Left cardiac atrium (tissue), 4 donors: ENCODE results near the gene CFI. TPM values are rescaled to one million over a fixed set of nuclear protein-coding genes. Genes with fewer than 3 reads are reported as not detected.

ENCODE experiments used
- ATAC-seq, 2 donors: fragments of 200-7000 bp; cut with Tn5 transposase; one replicate each; pipeline ENCODE4 v1.9.1; 2020; ENCODE audit warnings: mild to moderate bottlenecking in 2 of 2, moderate library complexity in 2 of 2
- DNase-seq: peaks from one replicate; pipeline ENCODE4 v3.0.0-alpha.2; 2020
- intact Hi-C, 2 donors: fragments of 100-400 bp; cut with DNase I; formaldehyde crosslinking; loops; one replicate each; pipeline versions ENCODE4 v1.14.1 to v1.15.1; 2022 to 2023
- total RNA-seq, 2 donors: library from RNA; stranded (reverse); fragmentation: NEBNext Ultra II Directional; extraction: Animal tissue kit (Norgen Biotek cat#: 25700); gene quantifications; one replicate each; pipeline ENCODE4 v1.2.1, GENCODE V29; 2021
- donor health status: DM: no; HTN: yes; CAD: no.
- donor health status: DM: no; HTN: yes; CAD: no; lungs with severe emphysema.
- donor health status: DM: yes; HTN: yes; CAD: no.
- donor health status: Dilated cardiomyopathy.

The CFI gene
- total RNA-seq, 2 donors from 2014 or later, result 22.6 to 23.2 TPM

DNA sequence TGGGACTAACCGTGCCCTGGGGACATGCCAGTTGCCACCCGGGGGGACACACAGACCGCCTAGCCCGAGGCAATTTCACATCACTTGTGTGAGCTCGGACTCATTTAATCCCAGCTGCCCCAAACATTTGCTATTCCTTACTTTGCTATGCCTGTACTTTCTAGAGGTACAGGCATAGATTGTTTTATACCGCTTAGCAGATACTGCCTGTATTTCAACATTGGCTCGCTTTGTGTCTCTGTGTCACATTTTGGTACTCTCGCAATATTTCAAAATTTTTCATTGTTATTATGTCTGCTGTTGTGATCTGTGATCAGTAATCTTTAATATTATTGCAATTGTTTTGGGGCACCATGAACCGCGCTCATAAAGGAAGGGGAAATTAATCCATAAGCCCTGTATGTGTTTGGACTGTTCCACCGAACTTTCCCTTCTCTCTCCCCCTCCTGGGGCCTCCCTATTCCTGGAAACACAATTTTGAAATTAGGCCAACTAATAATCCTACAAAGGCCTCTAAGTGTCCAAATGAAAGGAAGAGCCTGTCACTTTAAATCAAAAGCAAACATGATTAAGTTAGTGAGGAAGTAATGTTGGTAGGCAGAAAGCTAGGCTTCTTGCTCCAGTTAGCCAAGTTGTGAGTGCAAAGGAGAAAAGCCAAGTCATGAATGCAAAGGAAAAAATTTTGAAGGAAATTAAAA lies 98.0 kb downstream of the CFI start:
- intact Hi-C loops, result loop anchor here in 1 of 2 donors (5.0 to 10.0 kb wide), 2 partner anchors 111 to 273 kb away; partner anchors contain the start of gene GAR1
- peak in 1 of 2 donors; percentile 16 for ATAC-seq
- no peak for DNase-seq

DNA sequence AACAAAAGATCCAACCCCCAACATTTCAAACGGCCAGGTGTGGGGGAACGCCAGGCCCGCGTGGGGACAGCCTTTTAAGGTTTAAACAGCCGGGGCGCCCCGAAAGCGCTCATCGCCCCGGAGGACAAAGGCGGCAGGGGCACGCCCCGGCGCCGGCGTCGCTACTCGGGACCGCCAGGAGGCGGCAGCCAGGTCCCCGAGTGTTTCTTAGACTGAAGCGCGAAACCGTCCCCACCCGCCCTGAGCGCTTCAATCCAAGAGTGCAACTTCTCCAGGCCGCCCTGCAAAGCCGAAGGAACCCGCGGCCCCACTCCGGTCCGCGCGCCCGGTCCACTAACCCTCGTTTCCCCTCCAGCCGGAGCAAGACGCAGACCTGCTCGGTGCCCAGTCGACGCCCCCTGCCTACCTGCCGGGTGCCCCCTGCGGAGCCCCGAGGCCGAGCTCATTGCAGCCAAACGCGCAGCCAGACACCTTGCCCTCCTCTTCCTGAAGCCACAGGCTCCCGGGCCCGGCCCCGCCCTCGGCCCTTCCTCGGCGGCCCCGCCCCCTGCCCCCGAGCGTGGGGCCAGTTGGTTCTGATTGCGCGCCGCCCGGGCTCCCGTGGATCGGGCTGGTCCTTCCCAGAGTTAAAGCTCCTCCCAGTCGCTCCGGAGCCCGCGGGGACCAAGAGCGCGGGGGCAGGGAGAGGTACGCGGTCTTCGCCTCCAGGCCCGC lies 98.7 kb downstream of the CFI start, which contains the start of gene CASP6:
CASP6 (minus strand) TSS at position 496 of the 714 bp plus-strand sequence; CDS start at position 446, 50 bp downstream.
- ATAC-seq (peak; percentile 96 to 98), DNase-seq (peak; percentile 89)
- intact Hi-C loops, result loop anchor here in 1 of 2 donors (5.0 to 10.0 kb wide), 2 partner anchors 112 to 274 kb away; partner anchors contain the start of gene GAR1

DNA sequence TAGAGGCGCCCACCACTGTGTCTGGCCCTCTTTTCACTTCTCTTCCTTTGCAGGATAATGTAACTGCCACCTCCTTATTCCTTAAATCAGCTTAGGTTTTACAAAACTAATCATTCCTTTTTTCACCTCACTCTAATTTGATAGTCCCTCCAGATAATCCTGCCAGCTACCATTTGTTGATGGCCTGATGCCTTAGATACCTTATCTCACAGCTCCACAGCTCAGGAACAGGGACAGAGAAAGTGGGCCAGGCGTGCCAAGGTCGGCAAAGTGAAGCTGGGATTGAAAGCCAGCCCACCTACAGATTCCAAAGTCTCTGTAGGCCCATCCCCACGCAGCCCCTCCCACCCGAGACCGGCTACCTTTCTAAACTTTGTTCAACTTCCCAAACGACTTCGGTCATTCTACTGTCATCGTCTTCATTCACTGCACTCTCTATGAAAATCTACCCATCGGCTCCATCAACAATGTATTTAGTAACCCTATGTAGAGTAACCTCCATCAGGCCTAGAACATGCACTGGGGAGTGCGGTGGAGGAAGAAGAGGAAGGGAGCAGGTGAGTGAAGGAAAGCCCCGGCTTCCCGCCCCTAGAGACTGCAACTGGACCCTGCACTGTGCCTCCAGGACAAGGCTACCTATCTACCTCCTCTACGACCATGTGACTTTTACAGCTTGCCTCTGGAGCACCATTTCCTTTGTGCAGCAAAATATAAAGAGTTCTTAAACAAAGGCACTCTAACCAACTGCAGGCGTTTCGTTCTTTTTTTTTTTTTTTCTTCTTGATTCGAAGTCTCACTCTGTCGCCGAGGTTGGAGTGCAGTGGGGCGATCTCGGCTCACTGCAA lies 100.0 kb downstream of the CFI start:
- DNase-seq (no peak), ATAC-seq (no peak)
- intact Hi-C loops, result loop anchor here in 1 of 2 donors (5.0 to 10.0 kb wide), 2 partner anchors 113 to 276 kb away; partner anchors contain the start of gene GAR1

DNA sequence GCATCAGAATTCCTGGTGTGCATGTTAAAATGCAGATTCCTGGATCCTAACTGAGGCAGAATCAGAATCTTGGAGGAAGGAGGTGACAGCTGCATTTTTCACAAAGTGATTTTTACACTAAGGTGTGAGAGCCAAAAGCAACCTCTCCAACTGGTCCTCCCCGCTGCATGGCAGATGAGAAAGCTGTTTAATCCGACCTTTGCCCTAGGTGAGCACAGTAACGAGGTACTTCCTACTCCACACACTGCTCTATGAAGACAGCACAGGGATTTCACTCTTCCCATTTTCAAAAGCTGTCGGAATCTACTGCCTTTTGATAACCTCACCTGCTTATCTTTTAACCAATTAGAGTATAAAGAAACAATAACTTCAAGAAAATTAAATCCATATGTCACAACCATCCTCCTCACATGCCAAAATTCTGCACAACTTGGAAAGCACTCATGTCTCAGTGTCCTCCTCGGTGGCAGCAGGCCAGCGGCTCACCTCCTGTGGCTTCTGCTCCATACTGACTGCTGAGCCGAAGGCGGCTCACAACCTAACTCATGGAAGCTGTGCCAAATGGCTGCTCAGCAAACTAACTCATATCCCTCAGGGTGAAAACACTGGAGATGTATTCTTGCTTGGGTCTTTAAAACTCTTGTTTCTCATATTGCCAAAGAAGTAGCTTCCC lies 102.1 kb downstream of the CFI start:
- intact Hi-C loops, result loop anchor here in 1 of 2 donors (5.0 to 10.0 kb wide), 2 partner anchors 115 to 278 kb away; partner anchors contain the start of gene GAR1
- DNase-seq (no peak), ATAC-seq (no peak)

DNA sequence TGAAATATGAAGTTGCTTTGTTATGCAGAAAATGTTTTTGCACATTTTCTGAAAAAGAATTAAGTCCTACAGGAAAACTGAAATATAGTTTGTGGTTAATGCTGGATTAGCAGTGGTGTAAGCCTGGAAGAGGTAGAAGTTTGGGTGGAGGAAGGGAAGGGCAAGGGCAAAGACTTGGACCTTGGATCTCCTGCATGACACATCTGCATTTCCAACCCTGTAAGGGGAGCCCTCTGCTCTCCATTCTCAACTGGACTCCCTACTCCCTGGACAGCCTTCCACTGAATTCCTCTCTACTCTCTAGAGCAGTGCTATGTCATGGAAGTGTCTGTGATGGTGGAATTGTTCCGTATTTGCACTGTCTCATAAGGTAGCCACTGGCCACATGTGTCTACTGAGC lies 103.1 kb downstream of the CFI start:
- intact Hi-C loops, result no loop called here

DNA sequence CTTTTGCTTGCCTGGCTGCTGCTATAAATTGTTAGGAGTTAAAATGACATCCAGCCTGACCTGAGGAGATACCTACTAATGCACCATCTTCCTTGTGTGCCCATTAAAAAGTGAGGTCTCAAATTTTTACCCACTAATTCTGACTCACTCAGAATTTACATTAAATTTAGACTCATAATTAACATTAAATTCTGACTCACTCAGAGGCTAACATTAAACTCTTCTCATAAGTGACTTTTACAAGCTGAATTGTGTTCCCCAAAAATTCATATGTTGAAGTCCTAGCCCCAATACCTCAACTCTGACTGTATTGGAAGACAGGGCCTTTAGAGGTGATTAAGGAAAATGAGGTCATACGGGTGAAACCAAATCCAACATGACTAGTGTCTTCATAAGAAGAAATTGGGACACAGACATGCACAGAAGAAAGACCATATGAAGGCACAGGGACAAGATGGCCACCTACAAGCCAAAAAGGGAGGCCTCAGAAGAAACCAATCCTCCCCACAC lies 110.3 kb downstream of the CFI start:
- no peak for DNase-seq

More for the DNA sequence above, 103.1 kb downstream of the CFI start:
- ATAC-seq (no peak), DNase-seq (no peak)

More for the DNA sequence above, 110.3 kb downstream of the CFI start:
- intact Hi-C loops, result no loop called here
- ATAC-seq, result no peak

Other genes starting within 250 kb of the CFI start
- gene MCUB, start 241.8 kb downstream of the CFI start, total RNA-seq, result 10 to 100 TPM; 25.9 to 27.7 TPM
- 10 to 100 TPM in 1 of 2 donors, 1 to 10 TPM in 1; 7.6 to 15.8 TPM for gene CASP6, start 98.6 kb downstream of the CFI start, total RNA-seq
- gene PLA2G12A, start 71.9 kb downstream of the CFI start, total RNA-seq, result 10 to 100 TPM; 59.4 to 63.1 TPM
- 10 to 100 TPM in 1 of 2 donors, 1 to 10 TPM in 1; 9.6 to 12.0 TPM for gene GAR1, start 13.8 kb upstream of the CFI start, total RNA-seq
- not detected for gene RRH, start 26.0 kb upstream of the CFI start, total RNA-seq
- gene LRIT3, start 46.1 kb upstream of the CFI start, total RNA-seq, result not detected
- 10 to 100 TPM in 1 of 2 donors, 1 to 10 TPM in 1; 8.3 to 12.4 TPM for gene EGF, start 110.9 kb upstream of the CFI start, total RNA-seq